WTC11 (cell line): ENCODE data around the gene CRTC2. TPM values are rescaled to one million over a fixed set of nuclear protein-coding genes. Genes with fewer than 3 reads are reported as not detected.
A peak's percentile ranks its signal among the peaks of the same experiment; 100 is the strongest.

Source experiments
- ATAC-seq: fragments of 200-7000 bp; cut with Tn5 transposase; 2 replicates; pipeline ENCODE4 v1.10.0; 2021; ENCODE audit warnings: mild to moderate bottlenecking, moderate library complexity
- CTCF ChIA-PET: fragments of 300-600 bp; sonication (Branson Sonifier 250); formaldehyde crosslinking; loops from one replicate; lab custom pipeline; 2021; ENCODE audit warnings: antibody characterized with exemption; lab: Charles Lee
- POLR2A ChIA-PET: fragments of 350-600 bp; sonication (Branson Sonifier 250); formaldehyde crosslinking; loops from one replicate; lab custom pipeline; 2021; ENCODE audit warnings: antibody characterized with exemption; lab: Charles Lee
- DNase-seq: peaks from one replicate; pipeline ENCODE4 v3.0.0; 2021; ENCODE audit warnings: low spot score
- H3K27ac Mint-ChIP-seq: 2 replicates; pipeline ENCODE4 v1.8.0; 2021; ENCODE audit warnings: mixed read lengths
- H3K27me3 Mint-ChIP-seq: 2 replicates; pipeline ENCODE4 v1.8.0; 2021; ENCODE audit warnings: low read depth, mild to moderate bottlenecking, moderate library complexity, mixed read lengths
- H3K36me3 Mint-ChIP-seq: 2 replicates; pipeline ENCODE4 v1.8.0; 2021; ENCODE audit warnings: mixed read lengths
- H3K4me1 Mint-ChIP-seq: 2 replicates; pipeline ENCODE4 v1.8.0; 2022; ENCODE audit warnings: mixed read lengths
- H3K4me3 Mint-ChIP-seq: 2 replicates; pipeline ENCODE4 v1.8.0; 2021; ENCODE audit warnings: mild to moderate bottlenecking, moderate library complexity, mixed read lengths
- H3K9me3 Mint-ChIP-seq: 2 replicates; pipeline ENCODE4 v1.8.0; 2021; ENCODE audit warnings: mixed read lengths
- CBFB ChIP-seq: sonication (generic); formaldehyde crosslinking; IDR thresholded peaks from 2 replicates; pipeline ENCODE4 v1.8.1; 2022; ENCODE audit warnings: mild to moderate bottlenecking, low read depth, missing genetic modification reagents
- EMX1 ChIP-seq: fragments of 250-450 bp; sonication (Bioruptor Pico); IDR thresholded peaks from 2 replicates; pipeline ENCODE4 v1.8.0; 2021; ENCODE audit warnings: mild to moderate bottlenecking
- GABPB1 ChIP-seq: sonication (generic); formaldehyde crosslinking; IDR thresholded peaks from 2 replicates; pipeline ENCODE4 v1.8.1; 2023; ENCODE audit warnings: mild to moderate bottlenecking, missing genetic modification reagents
- GTF2I ChIP-seq: fragments of 250-450 bp; sonication (Bioruptor Pico); conservative IDR thresholded peaks from 2 replicates; pipeline ENCODE4 v1.4.0; 2021; ENCODE audit warnings: mild to moderate bottlenecking
- JAZF1 ChIP-seq: fragments of 250-450 bp; sonication (Bioruptor Pico); IDR thresholded peaks from 2 replicates; pipeline ENCODE4 v1.9.0; 2021; ENCODE audit warnings: moderate library complexity, mild to moderate bottlenecking, inconsistent platforms
- MYBL2 ChIP-seq: sonication (generic); formaldehyde crosslinking; IDR thresholded peaks from 2 replicates; pipeline ENCODE4 v1.8.1; 2023; ENCODE audit warnings: mild to moderate bottlenecking, moderate library complexity, missing genetic modification reagents
- NR3C1 ChIP-seq: sonication (generic); formaldehyde crosslinking; conservative IDR thresholded peaks from 2 replicates; pipeline ENCODE4 v1.8.1; 2023; ENCODE audit warnings: low read depth, mild to moderate bottlenecking, missing genetic modification reagents
- PRRX2 ChIP-seq: fragments of 250-450 bp; sonication (Bioruptor Pico); IDR thresholded peaks from 2 replicates; pipeline ENCODE4 v1.8.0; 2021; ENCODE audit warnings: mild to moderate bottlenecking
- SOX15 ChIP-seq: fragments of 250-450 bp; sonication (Bioruptor Pico); IDR thresholded peaks from 2 replicates; pipeline ENCODE4 v1.9.0; 2021; ENCODE audit warnings: mild to moderate bottlenecking
- SP1 ChIP-seq: sonication (generic); formaldehyde crosslinking; conservative IDR thresholded peaks from 2 replicates; pipeline ENCODE4 v1.8.1; 2022; ENCODE audit warnings: missing genetic modification reagents
- ZNF121 ChIP-seq: sonication (generic); formaldehyde crosslinking; IDR thresholded peaks from 2 replicates; pipeline ENCODE4 v1.8.0; 2023; ENCODE audit warnings: missing genetic modification reagents
- ZNF263 ChIP-seq: sonication (generic); formaldehyde crosslinking; IDR thresholded peaks from 2 replicates; pipeline ENCODE4 v1.8.1; 2022; ENCODE audit warnings: low read depth, mild to moderate bottlenecking, moderate library complexity, missing genetic modification reagents
- ZNF416 ChIP-seq: fragments of 250-450 bp; sonication (Bioruptor Pico); IDR thresholded peaks from 2 replicates; pipeline ENCODE4 v1.9.0; 2021; ENCODE audit warnings: mild to moderate bottlenecking, inconsistent platforms
- ZNF671 ChIP-seq: fragments of 250-450 bp; sonication (Bioruptor Pico); IDR thresholded peaks from 2 replicates; pipeline ENCODE4 v1.8.0; 2021; ENCODE audit warnings: mild to moderate bottlenecking
- total RNA-seq: library from RNA; stranded (reverse); gene quantifications from 3 replicates; pipeline ENCODE4 v1.2.3, GENCODE V29; 2021
- TF ChIP-seq, protein P1 (sequence below): sonication (generic); formaldehyde crosslinking; IDR thresholded peaks from 2 replicates; pipeline ENCODE4 v1.8.0; 2023; ENCODE audit warnings: missing genetic modification reagents
- TF ChIP-seq, protein P2 (sequence below): sonication (generic); formaldehyde crosslinking; IDR thresholded peaks from 2 replicates; pipeline ENCODE4 v1.8.0; 2022; ENCODE audit warnings: mild to moderate bottlenecking, missing genetic modification reagents
- TF ChIP-seq, protein P3 (sequence below): sonication (generic); formaldehyde crosslinking; IDR thresholded peaks from 2 replicates; pipeline ENCODE4 v1.8.0; 2023; ENCODE audit warnings: mild to moderate bottlenecking, missing genetic modification reagents
- TF ChIP-seq, protein P4 (sequence below): sonication (generic); formaldehyde crosslinking; IDR thresholded peaks from 2 replicates; pipeline ENCODE4 v1.8.1; 2023; ENCODE audit warnings: mild to moderate bottlenecking, missing genetic modification reagents, borderline replicate concordance
- TF ChIP-seq, protein P5 (sequence below): sonication (generic); formaldehyde crosslinking; IDR thresholded peaks from 2 replicates; pipeline ENCODE4 v1.8.1; 2023; ENCODE audit warnings: mild to moderate bottlenecking, missing genetic modification reagents, moderate library complexity
- TF ChIP-seq, protein P6 (sequence below): sonication (generic); formaldehyde crosslinking; IDR thresholded peaks from 2 replicates; pipeline ENCODE4 v1.8.1; 2023; ENCODE audit warnings: mild to moderate bottlenecking, missing genetic modification reagents
- TF ChIP-seq, protein P7 (sequence below): sonication (generic); formaldehyde crosslinking; IDR thresholded peaks from 2 replicates; pipeline ENCODE4 v1.8.1; 2022; ENCODE audit warnings: missing genetic modification reagents, borderline replicate concordance

CRTC2 gene
- total RNA-seq, 1 experiment from 2014 or later: 43.7 TPM

DNA sequence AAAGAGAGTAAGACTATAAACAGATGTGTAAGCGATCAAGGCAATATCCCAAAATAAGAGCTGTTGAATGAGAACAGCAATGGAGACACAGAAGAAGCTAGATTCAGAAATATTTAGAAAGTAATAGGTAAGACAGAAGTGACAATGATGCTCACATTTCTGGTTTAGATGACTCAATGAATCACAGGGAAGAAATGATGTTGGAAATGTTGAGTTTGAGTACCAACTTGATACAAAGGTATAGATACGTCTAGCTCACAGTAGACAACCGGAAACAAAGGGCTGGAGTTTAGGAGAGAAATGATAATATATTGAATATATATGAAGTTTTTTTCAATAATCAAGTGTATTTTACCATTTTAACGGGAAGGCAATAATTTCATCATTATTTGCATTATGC lies 42.1 kb downstream of the CRTC2 start:
- Mint-ChIP-seq H3K27ac (peak overlapping the region; percentile 55; the same call in 1 of the 2 replicates), H3K9me3 (peaks cover 5% of the 10 kb centered on the region; the same call in 1 of the 2 replicates), H3K27me3 (no peaks in the 10 kb centered on the region), H3K4me3 (no peak overlapping the region), H3K36me3 (peaks cover 7% of the 10 kb centered on the region), H3K4me1 (peaks cover 19% of the 10 kb centered on the region)
- ChIA-PET POLR2A (interaction anchor here (0.7 kb wide), 1 partner anchor 31 kb away, joined by 4 read pairs; no protein-coding TSS in a partner anchor), CTCF (interaction anchor here (0.7 kb wide), 1 partner anchor 108 kb away, joined by 4 read pairs; no protein-coding TSS in a partner anchor)
- no peak for ATAC-seq
- TF ChIP-seq ZNF121 (CRISPR knock-in tag): no peak
- TF ChIP-seq, protein P1, sequence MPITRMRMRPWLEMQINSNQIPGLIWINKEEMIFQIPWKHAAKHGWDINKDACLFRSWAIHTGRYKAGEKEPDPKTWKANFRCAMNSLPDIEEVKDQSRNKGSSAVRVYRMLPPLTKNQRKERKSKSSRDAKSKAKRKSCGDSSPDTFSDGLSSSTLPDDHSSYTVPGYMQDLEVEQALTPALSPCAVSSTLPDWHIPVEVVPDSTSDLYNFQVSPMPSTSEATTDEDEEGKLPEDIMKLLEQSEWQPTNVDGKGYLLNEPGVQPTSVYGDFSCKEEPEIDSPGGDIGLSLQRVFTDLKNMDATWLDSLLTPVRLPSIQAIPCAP (CRISPR knock-in tag): no peak
- TF ChIP-seq, protein P2, sequence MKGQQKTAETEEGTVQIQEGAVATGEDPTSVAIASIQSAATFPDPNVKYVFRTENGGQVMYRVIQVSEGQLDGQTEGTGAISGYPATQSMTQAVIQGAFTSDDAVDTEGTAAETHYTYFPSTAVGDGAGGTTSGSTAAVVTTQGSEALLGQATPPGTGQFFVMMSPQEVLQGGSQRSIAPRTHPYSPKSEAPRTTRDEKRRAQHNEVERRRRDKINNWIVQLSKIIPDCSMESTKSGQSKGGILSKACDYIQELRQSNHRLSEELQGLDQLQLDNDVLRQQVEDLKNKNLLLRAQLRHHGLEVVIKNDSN (CRISPR knock-in tag): no peak
- TF ChIP-seq, protein P3, sequence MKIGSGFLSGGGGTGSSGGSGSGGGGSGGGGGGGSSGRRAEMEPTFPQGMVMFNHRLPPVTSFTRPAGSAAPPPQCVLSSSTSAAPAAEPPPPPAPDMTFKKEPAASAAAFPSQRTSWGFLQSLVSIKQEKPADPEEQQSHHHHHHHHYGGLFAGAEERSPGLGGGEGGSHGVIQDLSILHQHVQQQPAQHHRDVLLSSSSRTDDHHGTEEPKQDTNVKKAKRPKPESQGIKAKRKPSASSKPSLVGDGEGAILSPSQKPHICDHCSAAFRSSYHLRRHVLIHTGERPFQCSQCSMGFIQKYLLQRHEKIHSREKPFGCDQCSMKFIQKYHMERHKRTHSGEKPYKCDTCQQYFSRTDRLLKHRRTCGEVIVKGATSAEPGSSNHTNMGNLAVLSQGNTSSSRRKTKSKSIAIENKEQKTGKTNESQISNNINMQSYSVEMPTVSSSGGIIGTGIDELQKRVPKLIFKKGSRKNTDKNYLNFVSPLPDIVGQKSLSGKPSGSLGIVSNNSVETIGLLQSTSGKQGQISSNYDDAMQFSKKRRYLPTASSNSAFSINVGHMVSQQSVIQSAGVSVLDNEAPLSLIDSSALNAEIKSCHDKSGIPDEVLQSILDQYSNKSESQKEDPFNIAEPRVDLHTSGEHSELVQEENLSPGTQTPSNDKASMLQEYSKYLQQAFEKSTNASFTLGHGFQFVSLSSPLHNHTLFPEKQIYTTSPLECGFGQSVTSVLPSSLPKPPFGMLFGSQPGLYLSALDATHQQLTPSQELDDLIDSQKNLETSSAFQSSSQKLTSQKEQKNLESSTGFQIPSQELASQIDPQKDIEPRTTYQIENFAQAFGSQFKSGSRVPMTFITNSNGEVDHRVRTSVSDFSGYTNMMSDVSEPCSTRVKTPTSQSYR (CRISPR knock-in tag): no peak
- no peak for TF ChIP-seq GTF2I (CRISPR knock-in tag)
- no peak for TF ChIP-seq MYBL2
- TF ChIP-seq ZNF263 (CRISPR knock-in tag): no peak
- no peak for TF ChIP-seq EMX1 (CRISPR knock-in tag)
- no peak for TF ChIP-seq NR3C1
- no peak for TF ChIP-seq CBFB (CRISPR knock-in tag)
- TF ChIP-seq JAZF1 (CRISPR knock-in tag): no peak
- TF ChIP-seq ZNF416: no peak
- TF ChIP-seq, protein P4, sequence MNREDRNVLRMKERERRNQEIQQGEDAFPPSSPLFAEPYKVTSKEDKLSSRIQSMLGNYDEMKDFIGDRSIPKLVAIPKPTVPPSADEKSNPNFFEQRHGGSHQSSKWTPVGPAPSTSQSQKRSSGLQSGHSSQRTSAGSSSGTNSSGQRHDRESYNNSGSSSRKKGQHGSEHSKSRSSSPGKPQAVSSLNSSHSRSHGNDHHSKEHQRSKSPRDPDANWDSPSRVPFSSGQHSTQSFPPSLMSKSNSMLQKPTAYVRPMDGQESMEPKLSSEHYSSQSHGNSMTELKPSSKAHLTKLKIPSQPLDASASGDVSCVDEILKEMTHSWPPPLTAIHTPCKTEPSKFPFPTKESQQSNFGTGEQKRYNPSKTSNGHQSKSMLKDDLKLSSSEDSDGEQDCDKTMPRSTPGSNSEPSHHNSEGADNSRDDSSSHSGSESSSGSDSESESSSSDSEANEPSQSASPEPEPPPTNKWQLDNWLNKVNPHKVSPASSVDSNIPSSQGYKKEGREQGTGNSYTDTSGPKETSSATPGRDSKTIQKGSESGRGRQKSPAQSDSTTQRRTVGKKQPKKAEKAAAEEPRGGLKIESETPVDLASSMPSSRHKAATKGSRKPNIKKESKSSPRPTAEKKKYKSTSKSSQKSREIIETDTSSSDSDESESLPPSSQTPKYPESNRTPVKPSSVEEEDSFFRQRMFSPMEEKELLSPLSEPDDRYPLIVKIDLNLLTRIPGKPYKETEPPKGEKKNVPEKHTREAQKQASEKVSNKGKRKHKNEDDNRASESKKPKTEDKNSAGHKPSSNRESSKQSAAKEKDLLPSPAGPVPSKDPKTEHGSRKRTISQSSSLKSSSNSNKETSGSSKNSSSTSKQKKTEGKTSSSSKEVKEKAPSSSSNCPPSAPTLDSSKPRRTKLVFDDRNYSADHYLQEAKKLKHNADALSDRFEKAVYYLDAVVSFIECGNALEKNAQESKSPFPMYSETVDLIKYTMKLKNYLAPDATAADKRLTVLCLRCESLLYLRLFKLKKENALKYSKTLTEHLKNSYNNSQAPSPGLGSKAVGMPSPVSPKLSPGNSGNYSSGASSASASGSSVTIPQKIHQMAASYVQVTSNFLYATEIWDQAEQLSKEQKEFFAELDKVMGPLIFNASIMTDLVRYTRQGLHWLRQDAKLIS (CRISPR knock-in tag): no peak
- DNase-seq: no peak

DNA sequence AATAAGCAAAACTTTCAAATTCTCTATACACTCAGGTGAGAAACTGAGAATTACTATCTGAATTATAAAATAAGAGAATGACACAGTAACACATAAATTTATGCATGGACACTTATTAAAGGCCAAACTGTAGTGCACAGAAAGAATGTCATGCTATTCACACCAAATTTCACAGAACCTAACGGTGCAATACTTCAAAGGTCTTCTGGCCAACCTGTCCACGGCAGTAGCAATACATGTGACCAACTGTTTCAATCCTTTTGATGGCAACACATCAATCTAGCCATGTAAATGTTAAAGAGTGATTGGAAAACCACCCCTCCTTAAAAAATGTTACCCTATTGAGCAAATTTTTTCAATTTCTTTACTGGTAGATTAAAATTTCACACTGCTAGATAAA lies 46.1 kb downstream of the CRTC2 start:
- H3K36me3 Mint-ChIP-seq: peaks cover 17% of the 10 kb centered on the region
- H3K4me1 Mint-ChIP-seq: no peaks in the 10 kb centered on the region
- ChIA-PET POLR2A (no interaction called here), CTCF (no interaction called here)
- no peaks in the 10 kb centered on the region for H3K27me3 Mint-ChIP-seq
- ATAC-seq: no peak
- H3K27ac Mint-ChIP-seq: no peak overlapping the region
- H3K4me3 Mint-ChIP-seq: no peak overlapping the region
- DNase-seq: no peak
- H3K9me3 Mint-ChIP-seq: peaks cover 6% of the 10 kb centered on the region
- TF ChIP-seq, protein P5, sequence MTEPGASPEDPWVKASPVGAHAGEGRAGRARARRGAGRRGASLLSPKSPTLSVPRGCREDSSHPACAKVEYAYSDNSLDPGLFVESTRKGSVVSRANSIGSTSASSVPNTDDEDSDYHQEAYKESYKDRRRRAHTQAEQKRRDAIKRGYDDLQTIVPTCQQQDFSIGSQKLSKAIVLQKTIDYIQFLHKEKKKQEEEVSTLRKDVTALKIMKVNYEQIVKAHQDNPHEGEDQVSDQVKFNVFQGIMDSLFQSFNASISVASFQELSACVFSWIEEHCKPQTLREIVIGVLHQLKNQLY: no peak
- TF ChIP-seq, protein P6, sequence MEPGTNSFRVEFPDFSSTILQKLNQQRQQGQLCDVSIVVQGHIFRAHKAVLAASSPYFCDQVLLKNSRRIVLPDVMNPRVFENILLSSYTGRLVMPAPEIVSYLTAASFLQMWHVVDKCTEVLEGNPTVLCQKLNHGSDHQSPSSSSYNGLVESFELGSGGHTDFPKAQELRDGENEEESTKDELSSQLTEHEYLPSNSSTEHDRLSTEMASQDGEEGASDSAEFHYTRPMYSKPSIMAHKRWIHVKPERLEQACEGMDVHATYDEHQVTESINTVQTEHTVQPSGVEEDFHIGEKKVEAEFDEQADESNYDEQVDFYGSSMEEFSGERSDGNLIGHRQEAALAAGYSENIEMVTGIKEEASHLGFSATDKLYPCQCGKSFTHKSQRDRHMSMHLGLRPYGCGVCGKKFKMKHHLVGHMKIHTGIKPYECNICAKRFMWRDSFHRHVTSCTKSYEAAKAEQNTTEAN (CRISPR knock-in tag): no peak
- TF ChIP-seq ZNF671 (CRISPR knock-in tag) (no peak), SP1 (no peak), SOX15 (no peak), GABPB1 (CRISPR knock-in tag) (no peak), PRRX2 (CRISPR knock-in tag) (no peak)
- TF ChIP-seq, protein P7, sequence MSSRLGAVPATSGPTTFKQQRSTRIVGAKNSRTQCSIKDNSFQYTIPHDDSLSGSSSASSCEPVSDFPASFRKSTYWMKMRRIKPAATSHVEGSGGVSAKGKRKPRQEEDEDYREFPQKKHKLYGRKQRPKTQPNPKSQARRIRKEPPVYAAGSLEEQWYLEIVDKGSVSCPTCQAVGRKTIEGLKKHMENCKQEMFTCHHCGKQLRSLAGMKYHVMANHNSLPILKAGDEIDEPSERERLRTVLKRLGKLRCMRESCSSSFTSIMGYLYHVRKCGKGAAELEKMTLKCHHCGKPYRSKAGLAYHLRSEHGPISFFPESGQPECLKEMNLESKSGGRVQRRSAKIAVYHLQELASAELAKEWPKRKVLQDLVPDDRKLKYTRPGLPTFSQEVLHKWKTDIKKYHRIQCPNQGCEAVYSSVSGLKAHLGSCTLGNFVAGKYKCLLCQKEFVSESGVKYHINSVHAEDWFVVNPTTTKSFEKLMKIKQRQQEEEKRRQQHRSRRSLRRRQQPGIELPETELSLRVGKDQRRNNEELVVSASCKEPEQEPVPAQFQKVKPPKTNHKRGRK (CRISPR knock-in tag): no peak
